Body of pancreas (tissue), 4 donors: ENCODE measurements around the gene EPGN.

Source experiments
- POLR2A ChIP-seq, 3 donors: fragments of 450-650 bp; IDR thresholded peaks; one replicate each; pipeline ENCODE4 v1.6.1; 2016; ENCODE audit warnings: antibody characterized with exemption in 3 of 3, mild to moderate bottlenecking in 2 of 3
- TF ChIP-seq, protein P1 (sequence below), 7 experiments: fragments of 450-650 bp in 4 of 7; fragments of 200-600 bp in 3 of 7; sonication (generic) in 3 of 7; IDR thresholded peaks; one replicate each; pipeline ENCODE4 v1.5.1; 2016 to 2019; ENCODE audit warnings: antibody characterized with exemption in 7 of 7

DNA sequence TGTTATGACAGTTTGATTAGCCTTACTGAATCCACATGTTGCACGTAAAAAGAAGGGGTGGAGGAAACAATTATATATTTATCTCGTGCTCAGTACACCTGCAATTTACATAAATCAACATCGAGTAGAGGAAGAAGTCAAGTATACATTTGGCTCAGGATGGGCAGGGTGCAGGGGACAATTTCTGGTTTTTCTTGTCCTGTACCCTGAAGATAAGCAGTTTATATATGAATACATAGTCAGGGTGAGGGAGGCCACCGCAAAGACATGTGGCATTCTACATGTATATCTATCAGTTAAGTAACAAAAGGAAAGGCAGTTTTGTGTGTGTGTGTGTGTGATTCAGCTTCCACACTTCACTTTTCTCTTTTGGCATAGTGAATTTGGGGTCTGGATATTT lies 45.6 kb downstream of the EPGN start:
- TF ChIP-seq, protein P1, sequence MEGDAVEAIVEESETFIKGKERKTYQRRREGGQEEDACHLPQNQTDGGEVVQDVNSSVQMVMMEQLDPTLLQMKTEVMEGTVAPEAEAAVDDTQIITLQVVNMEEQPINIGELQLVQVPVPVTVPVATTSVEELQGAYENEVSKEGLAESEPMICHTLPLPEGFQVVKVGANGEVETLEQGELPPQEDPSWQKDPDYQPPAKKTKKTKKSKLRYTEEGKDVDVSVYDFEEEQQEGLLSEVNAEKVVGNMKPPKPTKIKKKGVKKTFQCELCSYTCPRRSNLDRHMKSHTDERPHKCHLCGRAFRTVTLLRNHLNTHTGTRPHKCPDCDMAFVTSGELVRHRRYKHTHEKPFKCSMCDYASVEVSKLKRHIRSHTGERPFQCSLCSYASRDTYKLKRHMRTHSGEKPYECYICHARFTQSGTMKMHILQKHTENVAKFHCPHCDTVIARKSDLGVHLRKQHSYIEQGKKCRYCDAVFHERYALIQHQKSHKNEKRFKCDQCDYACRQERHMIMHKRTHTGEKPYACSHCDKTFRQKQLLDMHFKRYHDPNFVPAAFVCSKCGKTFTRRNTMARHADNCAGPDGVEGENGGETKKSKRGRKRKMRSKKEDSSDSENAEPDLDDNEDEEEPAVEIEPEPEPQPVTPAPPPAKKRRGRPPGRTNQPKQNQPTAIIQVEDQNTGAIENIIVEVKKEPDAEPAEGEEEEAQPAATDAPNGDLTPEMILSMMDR (IDR thresholded peaks at IDR 0.05) = no peak
- no peak for TF ChIP-seq POLR2A (IDR thresholded peaks at IDR 0.05)
